Measurements from ENCODE around the gene NSL1.

NSL1 gene

DNA sequence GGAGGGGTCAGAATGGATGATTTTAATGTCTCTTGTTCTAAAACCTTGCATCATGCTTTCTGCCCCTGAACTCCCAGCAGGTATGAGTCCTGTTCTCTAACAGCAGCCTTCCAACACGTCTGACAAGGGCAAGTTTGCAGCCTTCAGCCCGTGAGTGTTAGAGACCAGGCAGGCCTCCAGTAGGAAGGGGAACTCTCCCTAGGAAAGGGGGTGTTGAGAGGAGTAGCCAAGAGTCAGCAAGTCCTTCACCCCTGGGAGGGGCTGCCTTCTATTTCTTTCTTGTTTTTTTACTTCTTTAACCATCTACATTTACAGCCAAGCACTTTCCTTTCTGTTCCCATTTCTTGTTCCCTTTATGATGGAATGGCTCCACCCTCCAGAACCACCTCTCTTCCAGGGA lies 106.1 kb downstream of the NSL1 start:
- DNase-seq (ENCODE audit: low read depth, low spot score): no peak

GRCh38 chr1:212684521-212685090 lies 107.0 kb downstream of the NSL1 start:
- DNase-seq (ENCODE audit: low read depth, low spot score): no peak

- no peak for DNase-seq (ENCODE audit: low read depth, low spot score)
Measured at GRCh38 chr1:212684076-212684475, 107.5 kb downstream of the NSL1 start.

DNA sequence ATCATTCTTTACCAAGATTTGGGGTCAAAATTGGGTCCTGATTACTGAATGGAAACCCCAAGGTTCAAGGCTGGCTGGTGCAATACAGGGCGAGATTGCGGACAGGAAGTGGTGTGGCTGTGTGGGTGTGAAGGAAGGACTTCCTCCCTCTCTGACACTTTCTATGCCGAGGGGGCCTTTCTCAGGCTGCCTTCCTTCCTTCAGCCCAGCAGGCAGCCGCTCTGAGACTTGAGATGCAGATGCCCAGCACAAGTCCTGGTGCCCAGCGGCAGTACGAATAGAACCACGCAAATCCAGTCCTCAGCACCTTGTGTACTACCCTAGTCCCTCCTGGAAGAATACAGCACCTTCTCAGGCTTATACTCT lies 108.2 kb downstream of the NSL1 start:
- DNase-seq (ENCODE audit: low read depth, low spot score): no peak

DNA sequence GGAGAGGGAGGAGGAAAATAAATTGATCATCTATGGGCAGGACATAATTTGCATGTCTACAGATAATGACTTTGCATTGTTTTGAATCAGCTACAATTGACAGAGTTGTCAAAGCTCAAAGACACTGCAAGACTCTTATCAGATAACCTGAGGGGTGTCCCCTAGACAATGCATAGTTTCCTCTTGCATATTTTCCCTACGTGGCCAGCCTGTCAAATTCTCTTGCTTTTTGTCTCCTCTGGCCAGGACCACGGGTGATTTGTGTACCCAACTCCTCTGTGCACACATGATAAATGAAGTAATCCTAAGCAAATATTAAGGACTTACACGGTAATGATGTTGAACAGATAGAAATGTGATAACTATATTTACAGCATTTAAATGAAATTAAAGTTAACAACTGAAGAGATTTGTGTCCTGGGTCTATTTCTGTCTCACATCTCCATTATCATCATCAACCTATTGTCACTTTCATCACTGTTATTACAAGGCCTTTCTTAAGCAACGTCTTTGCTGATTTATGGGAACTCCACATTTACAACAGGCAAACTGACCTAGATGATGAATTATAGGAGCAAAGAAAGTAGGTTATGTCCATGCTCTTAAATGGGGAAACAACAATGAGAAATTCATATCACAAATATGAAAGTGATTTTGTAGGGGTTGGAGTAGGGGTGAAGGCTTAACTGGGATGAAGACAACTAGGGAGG lies 110.7 kb downstream of the NSL1 start:
- no peak for DNase-seq (ENCODE audit: low read depth, low spot score)

DNA sequence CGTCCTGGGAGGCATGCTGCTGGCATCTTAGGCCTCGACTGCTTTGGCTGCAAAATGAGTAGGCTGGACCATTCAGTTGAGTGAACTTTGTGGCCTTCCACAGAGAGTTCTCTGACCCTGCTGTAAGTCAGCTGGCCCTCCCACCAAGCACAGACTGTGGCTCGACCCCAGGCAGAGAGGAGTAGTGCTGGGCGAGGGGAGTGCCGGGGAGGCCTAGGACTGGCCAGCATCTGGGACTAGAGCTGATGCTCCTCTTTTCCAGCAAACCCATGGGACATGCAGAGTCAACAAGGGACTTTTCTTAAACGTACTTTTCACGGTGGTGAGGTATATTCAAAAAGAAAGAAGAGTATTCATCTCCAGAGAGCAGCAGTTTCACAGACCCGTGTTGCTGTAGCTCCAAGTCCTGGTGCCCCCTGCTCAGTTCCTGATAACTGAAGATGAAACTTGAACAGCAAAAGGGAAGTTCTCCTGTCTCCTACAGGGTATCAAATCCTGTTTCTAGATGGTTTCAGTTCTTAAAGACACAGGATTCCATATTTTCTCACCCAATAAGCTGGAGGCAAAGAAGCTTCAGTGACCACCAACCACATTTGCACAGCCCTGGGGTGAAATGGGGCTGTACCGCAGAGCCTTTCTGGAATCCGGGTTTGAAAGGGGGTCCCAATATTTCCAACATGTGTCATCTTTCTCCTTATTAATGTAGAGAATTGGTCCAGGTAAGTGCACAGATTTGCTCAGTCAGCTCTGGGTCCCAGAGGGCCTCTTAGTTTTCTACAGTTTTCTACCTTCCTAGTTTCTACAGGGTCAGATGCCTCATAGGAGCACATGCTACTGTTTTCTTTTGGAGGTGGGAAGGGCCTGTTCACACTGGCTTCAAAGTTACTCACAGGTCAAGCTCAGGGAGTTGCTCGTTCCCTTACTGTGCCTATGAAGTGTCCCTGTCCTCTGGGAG lies 112.8 kb downstream of the NSL1 start:
- DNase-seq (ENCODE audit: low read depth, low spot score): no peak

GRCh38 chr1:212677573-212677972 lies 114.0 kb downstream of the NSL1 start:
- DNase-seq (ENCODE audit: low read depth, low spot score): no peak

DNA sequence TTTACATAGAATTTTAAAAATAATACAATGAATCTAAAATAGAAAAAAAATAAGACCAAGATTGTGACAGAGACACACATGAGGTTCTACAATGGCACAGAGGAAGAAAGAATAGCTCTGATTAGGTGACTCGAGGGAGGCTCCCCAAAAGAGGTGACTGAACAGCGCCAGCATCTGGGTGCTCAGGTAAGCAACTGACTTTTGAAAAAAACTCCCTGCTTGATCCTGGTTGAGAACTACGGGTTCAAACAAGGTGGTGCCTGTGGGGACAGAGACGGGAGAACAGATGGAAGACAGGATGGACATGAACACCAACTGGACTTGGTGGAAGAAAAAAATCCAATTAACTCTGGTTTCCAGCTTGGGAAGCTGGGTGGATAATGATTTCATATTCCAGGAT lies 114.4 kb downstream of the NSL1 start:
- DNase-seq (ENCODE audit: low read depth, low spot score): no peak

Measured in iPS DF 19.7 (cell line).